ENCODE data around the gene MARVELD2. TPM values are rescaled to one million over a fixed set of nuclear protein-coding genes. Genes with fewer than 3 reads are reported as not detected.

Gene MARVELD2
- total RNA-seq, 1 experiment from 2014 or later, result 12.5 TPM

DNA sequence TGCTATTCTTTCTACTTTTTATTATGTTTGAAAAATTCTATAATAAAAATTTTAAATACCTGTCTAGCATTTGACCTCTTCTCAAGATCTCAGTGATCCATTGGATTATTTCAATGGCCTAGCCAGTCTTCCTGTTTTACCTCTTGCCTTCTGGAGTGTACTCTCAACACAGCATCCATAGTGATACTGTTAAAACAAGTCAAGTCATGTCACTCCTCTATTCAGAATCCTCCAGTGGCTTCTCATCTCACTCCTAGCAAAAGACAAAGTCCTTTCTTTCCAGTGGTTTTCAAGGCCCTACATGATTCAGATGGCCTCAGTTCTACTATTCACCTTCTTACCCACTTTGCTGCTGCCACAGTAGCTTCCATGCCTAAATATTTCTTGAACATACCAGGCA, 1.8 kb downstream of the MARVELD2 start:
- no peaks in the 10 kb centered on the region for H3K9me2 ChIP-seq (replicated peaks; ENCODE audit: low read length)
- no peak overlapping the region for H3K27ac ChIP-seq (ENCODE audit: low read length)
- H3K4me2 ChIP-seq (ENCODE audit: low read length), result peak overlapping the region; percentile 95
- intact Hi-C loops (cut with micrococcal nuclease), result no loop called here
- ATAC-seq (no peak), DNase-seq (no peak)
- CTCF ChIA-PET, result no interaction called here
- POLR2A ChIA-PET (ENCODE audit: unreplicated experiment), result no interaction called here
- H3K79me2 ChIP-seq (ENCODE audit: low read length), result peaks cover 42% of the 10 kb centered on the region
- H3K4me3 ChIP-seq (ENCODE audit: low read length), result peak overlapping the region; percentile 85
- H3K9ac ChIP-seq (ENCODE audit: low read length), result no peak overlapping the region
- H3F3A ChIP-seq (ENCODE audit: low read length, unreplicated experiment), result no peaks in the 10 kb centered on the region
- H3K9me3 ChIP-seq (ENCODE audit: low read length), result no peaks in the 10 kb centered on the region
- H2AFZ ChIP-seq (ENCODE audit: low read length), result no peak overlapping the region
- peaks cover 7% of the 10 kb centered on the region; the same call in 1 of the 2 replicates for H3K4me1 ChIP-seq (ENCODE audit: insufficient read depth, low read length)
- peaks cover 11% of the 10 kb centered on the region; the same call in 1 of the 2 replicates for H3K36me3 ChIP-seq (ENCODE audit: low read depth, low read length)
- TF ChIP-seq EZH2 (IDR thresholded peaks at IDR 0.05; ENCODE audit: low read length, unreplicated experiment) (no peak), EZH2phosphoT487 (IDR thresholded peaks at IDR 0.05; ENCODE audit: borderline replicate concordance, low read length) (no peak)
- TF ChIP-seq, protein P1, sequence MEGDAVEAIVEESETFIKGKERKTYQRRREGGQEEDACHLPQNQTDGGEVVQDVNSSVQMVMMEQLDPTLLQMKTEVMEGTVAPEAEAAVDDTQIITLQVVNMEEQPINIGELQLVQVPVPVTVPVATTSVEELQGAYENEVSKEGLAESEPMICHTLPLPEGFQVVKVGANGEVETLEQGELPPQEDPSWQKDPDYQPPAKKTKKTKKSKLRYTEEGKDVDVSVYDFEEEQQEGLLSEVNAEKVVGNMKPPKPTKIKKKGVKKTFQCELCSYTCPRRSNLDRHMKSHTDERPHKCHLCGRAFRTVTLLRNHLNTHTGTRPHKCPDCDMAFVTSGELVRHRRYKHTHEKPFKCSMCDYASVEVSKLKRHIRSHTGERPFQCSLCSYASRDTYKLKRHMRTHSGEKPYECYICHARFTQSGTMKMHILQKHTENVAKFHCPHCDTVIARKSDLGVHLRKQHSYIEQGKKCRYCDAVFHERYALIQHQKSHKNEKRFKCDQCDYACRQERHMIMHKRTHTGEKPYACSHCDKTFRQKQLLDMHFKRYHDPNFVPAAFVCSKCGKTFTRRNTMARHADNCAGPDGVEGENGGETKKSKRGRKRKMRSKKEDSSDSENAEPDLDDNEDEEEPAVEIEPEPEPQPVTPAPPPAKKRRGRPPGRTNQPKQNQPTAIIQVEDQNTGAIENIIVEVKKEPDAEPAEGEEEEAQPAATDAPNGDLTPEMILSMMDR (conservative IDR thresholded peaks at IDR 0.05; ENCODE audit: low read depth, low read length), result no peak
- H4K20me1 ChIP-seq (ENCODE audit: low read length), result no peaks in the 10 kb centered on the region
- no TSS peak for BruUV-seq (replicated peaks)
- H3K27me3 ChIP-seq (ENCODE audit: low read length), result no peaks in the 10 kb centered on the region

DNA sequence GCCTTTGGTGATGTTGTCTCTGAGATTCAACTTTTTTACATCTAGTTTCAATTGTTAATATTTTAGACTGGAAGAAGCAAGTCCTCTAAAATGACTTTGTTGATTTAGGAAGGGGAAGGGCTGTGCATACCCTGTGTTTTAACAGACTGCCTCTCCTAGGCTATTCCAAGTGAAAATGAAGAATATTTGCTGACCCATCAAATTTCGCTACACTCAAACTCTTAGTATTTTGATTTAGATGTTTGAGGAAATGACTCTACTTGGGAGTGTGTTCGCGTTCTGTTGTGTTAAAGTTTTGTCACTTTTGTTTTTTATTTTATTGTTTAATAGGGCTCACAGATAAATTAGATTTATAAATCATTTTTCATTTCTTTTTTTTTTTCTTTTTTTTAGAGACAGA, 3.6 kb downstream of the MARVELD2 start:
- no peak overlapping the region for H3K9ac ChIP-seq (ENCODE audit: low read length)
- no peaks in the 10 kb centered on the region for H3K9me2 ChIP-seq (replicated peaks; ENCODE audit: low read length)
- BruUV-seq (replicated peaks), result no TSS peak
- peaks cover 11% of the 10 kb centered on the region; the same call in 1 of the 2 replicates for H3K36me3 ChIP-seq (ENCODE audit: low read depth, low read length)
- H3K27me3 ChIP-seq (ENCODE audit: low read length), result no peaks in the 10 kb centered on the region
- peaks cover 7% of the 10 kb centered on the region; the same call in 1 of the 2 replicates for H3K4me1 ChIP-seq (ENCODE audit: insufficient read depth, low read length)
- no peak for DNase-seq
- no peaks in the 10 kb centered on the region for H4K20me1 ChIP-seq (ENCODE audit: low read length)
- no peak overlapping the region for H3K4me3 ChIP-seq (ENCODE audit: low read length)
- CTCF ChIA-PET, result no interaction called here
- no peaks in the 10 kb centered on the region for H3F3A ChIP-seq (ENCODE audit: low read length, unreplicated experiment)
- TF ChIP-seq EZH2 (IDR thresholded peaks at IDR 0.05; ENCODE audit: low read length, unreplicated experiment) (no peak), EZH2phosphoT487 (IDR thresholded peaks at IDR 0.05; ENCODE audit: borderline replicate concordance, low read length) (no peak)
- TF ChIP-seq, protein P1 (conservative IDR thresholded peaks at IDR 0.05; ENCODE audit: low read depth, low read length), result no peak
- POLR2A ChIA-PET (ENCODE audit: unreplicated experiment), result no interaction called here
- intact Hi-C loops (cut with micrococcal nuclease), result no loop called here
- no peak overlapping the region for H3K27ac ChIP-seq (ENCODE audit: low read length)
- H3K79me2 ChIP-seq (ENCODE audit: low read length), result peaks cover 49% of the 10 kb centered on the region
- no peak overlapping the region for H3K4me2 ChIP-seq (ENCODE audit: low read length)
- no peak for ATAC-seq
- no peaks in the 10 kb centered on the region for H3K9me3 ChIP-seq (ENCODE audit: low read length)
- H2AFZ ChIP-seq (ENCODE audit: low read length), result no peak overlapping the region

DNA sequence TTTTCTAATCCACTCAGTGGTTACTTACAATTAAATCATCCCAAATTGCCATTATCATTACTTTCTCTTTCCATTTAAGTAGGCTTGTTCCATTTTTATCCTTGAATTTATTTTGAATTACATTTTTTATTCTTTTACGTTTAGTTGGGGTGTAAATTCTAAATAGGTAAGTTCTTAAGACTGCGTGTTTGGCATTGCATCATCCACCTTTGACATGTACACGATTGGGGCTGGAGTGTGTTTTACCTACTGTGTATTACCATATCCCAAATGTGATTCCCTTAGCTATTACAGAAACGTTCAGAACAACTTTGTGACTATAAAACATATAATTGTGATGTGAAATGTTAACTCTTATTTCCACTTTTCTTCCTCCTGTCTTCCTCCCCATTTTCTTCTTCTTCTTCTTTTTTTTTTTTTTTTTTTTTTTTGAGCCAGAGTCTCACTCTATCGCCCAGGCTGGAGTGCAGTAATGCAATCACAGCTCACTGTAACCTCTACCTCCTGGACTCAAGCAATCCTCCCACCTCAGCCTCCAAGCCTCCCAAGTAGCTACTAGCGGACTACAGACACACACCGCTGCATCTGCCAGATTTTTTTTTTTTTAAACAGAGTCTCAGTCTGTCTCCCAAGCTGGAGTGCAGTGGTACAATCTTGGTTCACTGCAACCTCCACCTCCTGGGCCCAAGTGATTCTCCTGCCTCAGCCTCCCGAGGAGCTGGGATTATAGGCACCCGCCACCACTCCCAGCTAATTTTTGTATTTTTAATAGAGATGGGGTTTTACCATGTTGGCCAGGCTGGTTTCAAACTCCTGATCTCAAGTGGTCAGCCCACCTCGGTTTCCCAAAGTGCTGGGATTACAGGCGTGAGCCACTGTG, 16.7 kb downstream of the MARVELD2 start:
- POLR2A ChIA-PET (ENCODE audit: unreplicated experiment), result no interaction called here
- H3K79me2 ChIP-seq (ENCODE audit: low read length), result no peaks in the 10 kb centered on the region
- H3K9ac ChIP-seq (ENCODE audit: low read length), result no peak overlapping the region
- no peak overlapping the region for H3K27ac ChIP-seq (ENCODE audit: low read length)
- H3K4me3 ChIP-seq (ENCODE audit: low read length), result no peak overlapping the region
- no peaks in the 10 kb centered on the region for H3F3A ChIP-seq (ENCODE audit: low read length, unreplicated experiment)
- H2AFZ ChIP-seq (ENCODE audit: low read length), result no peak overlapping the region
- no TSS peak for BruUV-seq (replicated peaks)
- no peaks in the 10 kb centered on the region for H3K4me1 ChIP-seq (ENCODE audit: insufficient read depth, low read length)
- DNase-seq (no peak), ATAC-seq (no peak)
- H4K20me1 ChIP-seq (ENCODE audit: low read length), result no peaks in the 10 kb centered on the region
- H3K4me2 ChIP-seq (ENCODE audit: low read length), result no peak overlapping the region
- CTCF ChIA-PET, result interaction anchor here (0.6 kb wide), 1 partner anchor 17 kb away, joined by 11 read pairs; the partner anchor contains the start of gene MARVELD2
- no peaks in the 10 kb centered on the region for H3K27me3 ChIP-seq (ENCODE audit: low read length)
- TF ChIP-seq, protein P1 (conservative IDR thresholded peaks at IDR 0.05; ENCODE audit: low read depth, low read length), result no peak
- TF ChIP-seq EZH2phosphoT487 (IDR thresholded peaks at IDR 0.05; ENCODE audit: borderline replicate concordance, low read length) (no peak), EZH2 (IDR thresholded peaks at IDR 0.05; ENCODE audit: low read length, unreplicated experiment) (no peak)
- no peaks in the 10 kb centered on the region for H3K9me2 ChIP-seq (replicated peaks; ENCODE audit: low read length)
- intact Hi-C loops (cut with micrococcal nuclease), result no loop called here
- H3K36me3 ChIP-seq (ENCODE audit: low read depth, low read length), result no peaks in the 10 kb centered on the region
- H3K9me3 ChIP-seq (ENCODE audit: low read length), result no peaks in the 10 kb centered on the region

Measured in PC-3 (cell line).